ENCODE measurements around the gene MESD. TPM values are rescaled to one million over a fixed set of nuclear protein-coding genes. Genes with fewer than 3 reads are reported as not detected.

MESD gene
- total RNA-seq, 6 experiments from 2014 or later: 31.8 to 42.1 (median 38.3) TPM

GRCh38 chr15:80934761-80935221, 54.8 kb downstream of the MESD start:
- DNase-seq: peak; percentile 28
- TF ChIP-seq, protein P1, sequence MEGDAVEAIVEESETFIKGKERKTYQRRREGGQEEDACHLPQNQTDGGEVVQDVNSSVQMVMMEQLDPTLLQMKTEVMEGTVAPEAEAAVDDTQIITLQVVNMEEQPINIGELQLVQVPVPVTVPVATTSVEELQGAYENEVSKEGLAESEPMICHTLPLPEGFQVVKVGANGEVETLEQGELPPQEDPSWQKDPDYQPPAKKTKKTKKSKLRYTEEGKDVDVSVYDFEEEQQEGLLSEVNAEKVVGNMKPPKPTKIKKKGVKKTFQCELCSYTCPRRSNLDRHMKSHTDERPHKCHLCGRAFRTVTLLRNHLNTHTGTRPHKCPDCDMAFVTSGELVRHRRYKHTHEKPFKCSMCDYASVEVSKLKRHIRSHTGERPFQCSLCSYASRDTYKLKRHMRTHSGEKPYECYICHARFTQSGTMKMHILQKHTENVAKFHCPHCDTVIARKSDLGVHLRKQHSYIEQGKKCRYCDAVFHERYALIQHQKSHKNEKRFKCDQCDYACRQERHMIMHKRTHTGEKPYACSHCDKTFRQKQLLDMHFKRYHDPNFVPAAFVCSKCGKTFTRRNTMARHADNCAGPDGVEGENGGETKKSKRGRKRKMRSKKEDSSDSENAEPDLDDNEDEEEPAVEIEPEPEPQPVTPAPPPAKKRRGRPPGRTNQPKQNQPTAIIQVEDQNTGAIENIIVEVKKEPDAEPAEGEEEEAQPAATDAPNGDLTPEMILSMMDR (IDR thresholded peaks at IDR 0.05): no peak
- Mint-ChIP-seq H3K4me3 (peak overlapping the region; percentile 16), H3K27ac (peak overlapping the region; percentile 53), H3K27me3 (ENCODE audit: insufficient read depth) (peaks cover 2% of the 10 kb centered on the region), H3K36me3 (ENCODE audit: low read depth) (peaks cover 17% of the 10 kb centered on the region; the same call in 1 of the 2 replicates), H3K9me3 (no peaks in the 10 kb centered on the region), H3K4me1 (ENCODE audit: low read depth) (peaks cover 34% of the 10 kb centered on the region)

DNA sequence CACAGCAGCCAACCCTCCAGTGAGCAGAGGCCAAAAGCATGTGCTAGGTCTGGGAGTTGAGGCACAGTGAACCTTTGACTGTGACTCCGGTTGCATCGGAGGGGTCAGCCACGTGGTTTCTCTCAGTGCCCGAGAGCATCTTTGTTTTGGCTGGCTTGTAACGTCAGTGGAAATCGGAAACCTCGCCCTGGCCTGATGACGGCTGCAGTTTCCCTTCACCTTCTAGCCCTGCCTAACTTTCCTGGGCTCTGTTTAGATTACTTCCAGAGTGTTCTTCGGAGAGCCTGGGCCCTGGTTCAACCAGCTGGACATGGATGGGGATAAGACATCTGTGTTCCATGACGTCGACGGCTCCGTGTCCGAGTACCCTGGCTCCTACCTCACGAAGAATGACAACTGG, 56.6 kb downstream of the MESD start:
- no peak for DNase-seq

DNA sequence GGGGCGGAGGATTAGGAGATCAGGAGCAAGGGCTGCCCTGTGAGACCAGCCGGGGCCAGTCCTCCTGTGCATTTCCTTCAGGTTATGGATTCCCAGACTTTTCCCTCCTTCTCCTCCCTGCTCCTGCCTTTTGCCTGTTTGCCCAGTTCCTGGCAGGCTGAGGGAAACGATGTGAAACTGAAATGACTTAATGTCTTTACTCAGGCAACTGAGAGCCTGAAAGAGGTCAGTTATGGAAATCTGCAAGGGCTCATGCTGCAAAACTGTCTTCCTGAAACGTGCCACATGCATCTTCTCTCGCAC, 57.2 kb downstream of the MESD start:
- Mint-ChIP-seq H3K27me3 (ENCODE audit: insufficient read depth) (peaks cover 9% of the 10 kb centered on the region), H3K36me3 (ENCODE audit: low read depth) (peaks cover 31% of the 10 kb centered on the region), H3K4me3 (no peak overlapping the region), H3K4me1 (ENCODE audit: low read depth) (peaks cover 48% of the 10 kb centered on the region), H3K9me3 (peaks cover 5% of the 10 kb centered on the region), H3K27ac (no peak overlapping the region)
- TF ChIP-seq, protein P1 (IDR thresholded peaks at IDR 0.05): no peak
- DNase-seq: no peak

More for the DNA sequence above, 56.6 kb downstream of the MESD start:
- no peak overlapping the region for H3K4me3 Mint-ChIP-seq
- no peak overlapping the region for H3K27ac Mint-ChIP-seq
- no peaks in the 10 kb centered on the region; the same call in 1 of the 2 replicates for H3K9me3 Mint-ChIP-seq
- peaks cover 48% of the 10 kb centered on the region for H3K4me1 Mint-ChIP-seq (ENCODE audit: low read depth)
- H3K27me3 Mint-ChIP-seq (ENCODE audit: insufficient read depth): peaks cover 7% of the 10 kb centered on the region
- TF ChIP-seq, protein P1 (IDR thresholded peaks at IDR 0.05): no peak
- peaks cover 29% of the 10 kb centered on the region for H3K36me3 Mint-ChIP-seq (ENCODE audit: low read depth)

GRCh38 chr15:80931721-80932512, 57.7 kb downstream of the MESD start:
- Mint-ChIP-seq H3K9me3 (peaks cover 5% of the 10 kb centered on the region), H3K4me1 (ENCODE audit: low read depth) (peaks cover 48% of the 10 kb centered on the region), H3K36me3 (ENCODE audit: low read depth) (peaks cover 34% of the 10 kb centered on the region), H3K4me3 (no peak overlapping the region), H3K27ac (no peak overlapping the region), H3K27me3 (ENCODE audit: insufficient read depth) (peaks cover 13% of the 10 kb centered on the region)
- TF ChIP-seq, protein P1 (IDR thresholded peaks at IDR 0.05): no peak
- DNase-seq: no peak

DNA sequence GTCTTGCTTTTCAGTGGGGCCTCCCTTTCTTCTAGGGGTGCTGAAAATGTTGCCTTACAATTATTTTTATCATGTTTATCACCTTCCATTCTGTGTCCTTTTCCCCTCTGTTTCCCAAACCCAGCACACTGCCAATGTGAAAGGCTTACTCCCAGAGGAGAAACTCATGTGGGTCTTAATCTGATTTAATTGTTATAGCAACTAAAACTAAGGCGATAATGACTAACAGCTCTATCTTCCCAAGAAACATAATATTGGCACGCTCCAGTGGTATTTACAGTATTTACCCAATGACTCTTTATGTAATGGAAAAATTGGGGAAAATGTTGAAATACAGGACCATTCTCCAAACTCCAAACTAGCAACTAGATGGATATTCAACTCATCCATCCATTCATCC, 58.4 kb downstream of the MESD start:
- DNase-seq: no peak
- TF ChIP-seq, protein P1 (IDR thresholded peaks at IDR 0.05): no peak
- peaks cover 48% of the 10 kb centered on the region for H3K4me1 Mint-ChIP-seq (ENCODE audit: low read depth)
- no peak overlapping the region for H3K27ac Mint-ChIP-seq
- H3K9me3 Mint-ChIP-seq: peaks cover 5% of the 10 kb centered on the region
- H3K4me3 Mint-ChIP-seq: no peak overlapping the region
- H3K36me3 Mint-ChIP-seq (ENCODE audit: low read depth): peaks cover 28% of the 10 kb centered on the region
- peaks cover 15% of the 10 kb centered on the region for H3K27me3 Mint-ChIP-seq (ENCODE audit: insufficient read depth)
